Left colon (tissue), 2 donors: ENCODE measurements around the gene AUTS2. TPM values are rescaled to one million over a fixed set of nuclear protein-coding genes. Genes with fewer than 3 reads are reported as not detected.
"Not testable (repeated sequence)": the region's sequence is repeated elsewhere in the genome, so short reads cannot be mapped to it uniquely, and the experiment has no call there.

ENCODE experiments used
- ATAC-seq: fragments of 200-7000 bp; cut with Tn5 transposase; one replicate; pipeline ENCODE4 v1.9.1; 2020; ENCODE audit warnings: mild to moderate bottlenecking, moderate library complexity
- DNase-seq, 2 donors: peaks; one replicate each; pipeline ENCODE4 v3.0.0-alpha.2; 2020
- intact Hi-C, 2 donors: fragments of 100-400 bp; cut with DNase I in 1 of 2; cut with micrococcal nuclease in 1 of 2; formaldehyde crosslinking; loops; one replicate each; pipeline versions ENCODE4 v1.11.2 to v1.14.0; 2022; cut with DNase I, micrococcal nuclease
- total RNA-seq, 2 donors: library from RNA; stranded (reverse); fragmentation: NEBNext Ultra II Directional; extraction: Animal tissue kit (Norgen Biotek cat#: 25700); gene quantifications; one replicate each; pipeline ENCODE4 v1.2.1, GENCODE V29; 2021
- donor health status: DM: no; HTN: no; CAD: no.
- donor health status: DM: yes; HTN: yes; CAD: no.

The AUTS2 gene
- total RNA-seq, 2 donors from 2014 or later = 43.3 to 44.2 TPM

- ATAC-seq (no peak), DNase-seq (no peak)
- intact Hi-C loops = no loop called here
These were observed 639.7 kb downstream of the AUTS2 start for GRCh38 chr7:70237831-70238575.

DNA sequence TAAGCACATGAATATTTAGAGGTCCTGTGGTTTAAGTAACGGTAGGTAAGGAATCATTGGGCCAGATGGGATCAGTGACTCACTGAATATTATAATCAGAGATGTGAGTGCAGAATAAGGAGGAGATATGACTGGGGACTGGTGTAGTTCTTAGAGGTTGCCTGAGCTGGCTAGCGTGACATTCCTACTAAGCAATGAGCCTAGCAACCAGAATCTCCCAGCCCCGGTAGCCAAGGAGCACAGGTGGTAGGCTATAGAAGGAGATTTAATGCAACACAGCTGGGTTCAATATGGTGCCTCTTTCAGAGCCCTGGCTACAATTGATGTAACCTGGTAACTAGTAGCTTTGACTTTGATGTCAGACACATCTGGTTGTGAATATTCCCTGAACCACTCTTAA, 641.6 kb downstream of the AUTS2 start:
- intact Hi-C loops = no loop called here
- no peak for DNase-seq
- no peak for ATAC-seq

GRCh38 chr7:70240873-70241272, 642.6 kb downstream of the AUTS2 start:
- intact Hi-C loops = no loop called here
- DNase-seq (no peak), ATAC-seq (no peak)

DNA sequence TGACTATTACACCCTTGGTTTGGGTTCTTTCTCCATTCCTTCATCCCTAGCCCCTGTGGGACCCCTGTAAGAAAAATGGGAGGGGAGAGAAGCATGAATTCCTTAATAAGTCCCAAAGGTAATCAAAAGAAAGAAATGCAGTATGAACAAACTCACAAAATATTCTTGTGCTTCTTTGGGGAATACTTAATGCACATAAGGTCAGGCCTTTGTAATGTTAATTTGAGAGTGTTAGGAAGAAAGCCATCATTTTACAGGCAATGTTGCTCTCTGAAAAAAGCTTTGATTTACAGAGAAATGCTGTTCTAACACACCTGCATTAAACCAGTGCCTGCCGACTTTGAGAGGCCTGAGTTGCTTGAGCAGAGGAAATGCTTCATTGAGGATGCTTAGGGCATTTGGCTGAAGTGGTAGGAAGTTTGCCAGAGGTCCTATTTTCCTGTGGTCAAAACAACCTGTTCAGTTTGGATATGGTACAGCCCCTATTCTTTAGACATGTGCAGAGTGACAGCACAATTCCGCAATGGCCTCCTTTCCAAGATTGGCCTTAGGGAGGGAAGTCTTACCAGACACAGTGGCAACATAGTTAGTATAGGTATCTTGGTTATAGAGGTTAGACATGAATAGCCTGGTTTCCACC, 643.4 kb downstream of the AUTS2 start:
- no peak for DNase-seq
- no peak for ATAC-seq
- intact Hi-C loops = no loop called here

GRCh38 chr7:70242826-70243225, 644.6 kb downstream of the AUTS2 start:
- ATAC-seq (no peak), DNase-seq (no peak)
- intact Hi-C loops = no loop called here

GRCh38 chr7:70243443-70243842, 645.2 kb downstream of the AUTS2 start:
- DNase-seq = no peak
- intact Hi-C loops = no loop called here
- ATAC-seq = no peak

GRCh38 chr7:70257921-70258320, 659.6 kb downstream of the AUTS2 start:
- ATAC-seq (no peak), DNase-seq (no peak)
- intact Hi-C loops = no loop called here

GRCh38 chr7:70259502-70259901, 661.2 kb downstream of the AUTS2 start:
- intact Hi-C loops = no loop called here
- DNase-seq (no peak), ATAC-seq (no peak)

- ATAC-seq (no peak), DNase-seq (no peak)
- intact Hi-C loops = no loop called here
These were observed 665.4 kb downstream of the AUTS2 start for GRCh38 chr7:70263471-70264255.

DNA sequence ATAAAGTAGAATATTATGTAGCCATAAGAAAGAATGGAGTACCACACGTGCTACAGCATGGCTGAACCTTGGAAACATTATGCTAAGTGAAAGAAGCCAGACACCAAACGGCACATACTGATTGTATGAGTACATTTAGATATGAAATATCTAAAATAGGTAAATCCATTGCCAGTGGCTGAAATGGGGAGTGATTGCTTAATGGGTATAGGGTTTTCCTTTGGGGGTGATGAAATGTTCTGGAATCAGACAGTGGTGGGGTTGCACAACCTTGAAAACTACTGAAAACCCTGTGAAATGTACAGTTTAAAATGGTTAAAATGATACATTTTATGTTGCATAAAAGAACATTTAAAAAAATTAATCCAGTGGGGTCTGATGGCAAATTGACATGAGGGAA, 667.9 kb downstream of the AUTS2 start:
- ATAC-seq (no peak), DNase-seq (no peak)
- intact Hi-C loops = no loop called here

DNA sequence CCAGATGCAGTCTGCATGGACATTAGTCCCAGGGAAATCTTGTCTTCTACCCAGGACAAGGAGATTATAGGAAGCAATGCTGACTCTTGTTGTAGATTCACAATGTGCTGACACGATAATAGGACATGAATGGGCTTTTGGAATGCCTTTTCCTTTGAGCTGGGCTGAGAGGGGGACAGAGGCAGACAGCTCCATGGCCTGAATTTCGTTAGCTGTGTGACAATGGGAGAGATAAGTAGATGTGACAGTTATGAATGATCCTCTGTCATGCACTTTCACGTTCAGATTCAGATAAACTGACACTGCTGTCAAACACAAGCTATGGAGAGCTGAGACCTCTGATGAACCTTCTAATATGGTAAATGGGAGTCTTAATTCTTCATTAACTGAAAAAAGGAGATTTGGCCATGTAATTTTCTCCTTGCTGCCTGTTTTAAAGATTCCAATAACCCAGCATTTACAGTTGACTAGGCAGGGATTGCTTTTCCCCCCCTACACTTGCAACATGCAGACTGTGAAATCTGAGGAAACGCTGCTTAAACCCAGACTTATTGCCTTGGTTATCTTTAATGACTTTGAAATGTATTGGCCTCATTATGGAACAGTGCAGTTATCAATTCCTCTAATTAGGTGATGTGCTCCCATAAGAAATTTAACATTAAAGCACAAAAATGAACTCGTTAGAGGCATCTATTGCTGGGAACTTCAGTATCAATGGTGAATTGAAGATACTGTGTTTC, 669.3 kb downstream of the AUTS2 start:
- ATAC-seq = no peak
- intact Hi-C loops = no loop called here
- DNase-seq = no peak

- intact Hi-C loops = no loop called here
- DNase-seq (no peak), ATAC-seq (no peak)
These were observed 669.9 kb downstream of the AUTS2 start for GRCh38 chr7:70268179-70268578.

GRCh38 chr7:70270149-70270548, 671.9 kb downstream of the AUTS2 start:
- no peak for ATAC-seq
- intact Hi-C loops = no loop called here
- no peak for DNase-seq

DNA sequence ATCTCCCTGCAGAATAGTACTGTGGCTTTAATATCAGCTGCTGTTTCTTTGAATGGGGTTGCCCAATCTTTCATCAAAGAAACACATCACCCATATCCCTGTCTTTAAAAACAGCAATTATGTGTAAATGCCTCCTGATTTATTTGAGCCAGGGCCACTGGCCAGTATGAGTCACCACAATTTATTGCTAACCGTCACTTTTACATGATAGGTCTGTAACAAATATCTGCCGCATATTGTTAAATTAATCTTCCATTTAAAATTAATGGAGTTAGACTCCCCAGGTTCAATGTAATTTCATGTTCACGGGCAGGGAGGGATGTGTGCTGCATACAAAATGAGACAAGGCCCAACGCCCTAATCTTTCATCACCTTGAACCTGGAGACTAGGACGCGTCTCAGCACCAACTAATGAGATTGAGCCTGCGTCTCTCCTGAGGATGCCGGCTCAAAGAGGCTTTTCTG, 673.4 kb downstream of the AUTS2 start:
- no peak for DNase-seq
- ATAC-seq = no peak
- intact Hi-C loops = no loop called here

- DNase-seq, ATAC-seq, intact Hi-C loops: not testable (repeated sequence)
These were observed 677.3 kb downstream of the AUTS2 start for GRCh38 chr7:70275570-70275969.

DNA sequence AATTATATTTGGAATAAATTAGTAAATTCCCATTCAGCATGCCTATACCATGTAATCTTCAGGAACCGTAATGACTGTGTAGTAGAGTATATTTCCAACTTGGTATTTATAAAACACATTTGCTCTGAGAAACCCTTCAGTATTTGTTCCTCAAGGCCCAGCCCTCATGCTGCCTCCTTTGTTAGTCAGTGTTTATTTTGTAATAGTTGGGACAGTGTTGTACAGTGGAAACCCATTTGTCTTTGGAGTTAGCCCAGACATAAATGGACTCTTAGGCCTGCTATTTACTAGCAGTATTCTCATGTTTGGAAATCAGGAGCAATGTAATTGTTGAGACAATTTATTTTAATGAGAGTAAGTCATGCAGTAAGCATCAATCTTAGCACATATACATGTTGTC, 686.9 kb downstream of the AUTS2 start:
- ATAC-seq (no peak), DNase-seq (no peak)
- intact Hi-C loops = no loop called here

DNA sequence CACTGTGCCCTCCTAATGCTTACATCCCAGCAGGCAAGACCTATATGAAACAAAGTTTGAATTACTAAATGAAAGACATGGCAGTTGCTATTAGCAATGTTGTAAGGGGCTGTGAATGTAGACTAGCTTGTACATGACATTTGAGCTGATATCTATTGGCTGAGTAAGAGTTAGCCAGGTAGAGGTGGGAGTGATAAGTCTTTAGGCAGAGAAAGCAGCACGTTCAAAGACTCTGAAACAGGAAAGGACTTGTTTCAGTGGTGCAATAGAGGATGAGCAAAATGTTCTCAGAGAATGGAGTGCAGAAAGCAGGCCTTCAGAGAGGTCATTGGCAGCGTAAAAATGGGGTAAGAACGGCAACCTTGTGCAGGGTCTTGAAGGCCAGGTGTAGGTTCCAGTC, 687.6 kb downstream of the AUTS2 start:
- intact Hi-C loops = no loop called here

GRCh38 chr7:70288781-70289456, 690.6 kb downstream of the AUTS2 start:
- DNase-seq (no peak), ATAC-seq (no peak)
- intact Hi-C loops = no loop called here

More for the DNA sequence above, 687.6 kb downstream of the AUTS2 start:
- no peak for DNase-seq
- no peak for ATAC-seq

DNA sequence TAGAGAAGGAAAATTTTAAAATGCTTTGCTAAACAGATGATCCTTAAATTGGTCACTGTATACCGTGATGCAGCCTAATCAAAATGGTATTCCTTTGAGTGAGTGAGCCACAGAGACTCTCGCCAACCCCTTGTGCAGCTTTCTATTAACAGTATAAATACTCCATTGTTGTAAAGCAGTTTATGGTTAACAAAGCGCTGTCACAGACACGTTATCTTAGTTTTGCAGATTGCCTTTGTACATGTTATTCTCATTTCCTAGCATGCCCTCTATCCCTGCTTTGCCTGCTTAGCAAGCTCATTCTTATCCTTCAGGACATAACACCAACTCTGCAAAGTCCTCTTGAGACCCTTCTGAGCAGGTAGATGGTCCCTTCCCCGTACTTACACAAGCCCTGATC, 694.4 kb downstream of the AUTS2 start:
- intact Hi-C loops = no loop called here
- no peak for ATAC-seq
- DNase-seq = no peak
